Adrenal gland (tissue), 12 donors: Measurements from ENCODE around the gene SYNDIG1. TPM values are rescaled to one million over a fixed set of nuclear protein-coding genes. Genes with fewer than 3 reads are reported as not detected.

ENCODE experiments used
- DNase-seq, 7 donors: peaks; one replicate each; pipeline ENCODE4 v3.0.0-alpha.2; 2019 to 2020
- H3K27ac ChIP-seq, 5 donors: fragments of 200-600 bp; sonication (generic) in 4 of 5; 1 replicate in 3 of 5; 2 replicates in 2 of 5; pipeline versions ENCODE4 v1.5.1 to v1.8.0; 2016 to 2020; ENCODE audit warnings: mild to moderate bottlenecking in 1 of 5
- H3K27me3 ChIP-seq: fragments of 200-600 bp; 2 replicates; pipeline ENCODE4 v1.8.0; 2021
- H3K36me3 ChIP-seq, 2 donors: fragments of 200-600 bp; replicated peaks in 1 of 2; 1 replicate in 1 of 2; 2 replicates in 1 of 2; pipeline versions ENCODE4 v1.5.1 to v1.8.0; 2018 to 2022
- H3K4me1 ChIP-seq, 2 donors: fragments of 200-600 bp; replicated peaks in 1 of 2; 1 replicate in 1 of 2; 2 replicates in 1 of 2; pipeline versions ENCODE4 v1.5.1 to v1.8.0; 2018 to 2021
- H3K4me3 ChIP-seq, 4 donors: fragments of 200-600 bp; sonication (generic) in 3 of 4; one replicate each; pipeline ENCODE4 v1.5.1; 2016 to 2018
- H3K9me3 ChIP-seq, 3 donors: fragments of 200-600 bp; sonication (generic) in 1 of 3; replicated peaks in 1 of 3; 1 replicate in 2 of 3; 2 replicates in 1 of 3; pipeline versions ENCODE4 v1.5.1 to v1.8.0; 2016 to 2021
- POLR2A ChIP-seq, 2 donors: fragments of 450-650 bp; IDR thresholded peaks; one replicate each; pipeline ENCODE4 v1.6.1; 2017; ENCODE audit warnings: antibody characterized with exemption in 2 of 2, mild to moderate bottlenecking in 2 of 2, moderate library complexity in 1 of 2
- WGBS, 4 donors: extraction: QIAGEN DNeasy Blood & Tissue Kit in 2 of 4; methylation state at CpG; one replicate each; pipeline versions ENCODE4 v1.1.5 to v1.1.7; 2013 to 2017; 5-methylcytosine and 5-hydroxymethylcytosine counted together
- intact Hi-C, 2 donors: fragments of 100-400 bp; cut with DNase I; formaldehyde crosslinking; loops; one replicate each; pipeline versions ENCODE4 v1.14.1 to v1.15.0; 2022 to 2023
- polyA plus RNA-seq, 3 donors: library from polyadenylated mRNA; stranded (reverse); fragments of 200-250 nt in 2 of 3; fragments of 350-450 nt in 1 of 3; fragmentation: Illumina TruSeq in 1 of 3; extraction: RNeasy Lipid Tissue Mini Kit (QIAGEN cat#74804) in 1 of 3; gene quantifications; one replicate each; pipeline ENCODE4 v1.2.3, GENCODE V29; 2013 to 2014
- total RNA-seq, 9 donors: library from RNA; depleted of rRNA in 4 of 9; stranded (reverse); fragments of >200 nt in 4 of 9; fragments of 120-200 nt in 1 of 9; fragmentation: NEBNext Ultra II Directional in 1 of 9; extraction: Animal tissue kit (Norgen Biotek cat#: 25700) in 1 of 9; gene quantifications; one replicate each; pipeline versions ENCODE4 v1.1.0 to v1.2.4, GENCODE V29; 2013 to 2023
- TF ChIP-seq, protein P1 (sequence below), 6 experiments: fragments of 450-650 bp in 4 of 6; fragments of 200-600 bp in 2 of 6; sonication (generic) in 1 of 6; IDR thresholded peaks; 1 replicate in 5 of 6; 2 replicates in 1 of 6; pipeline versions ENCODE4 v1.5.1 to v1.8.0; 2016 to 2021; ENCODE audit warnings: antibody characterized with exemption in 6 of 6, mild to moderate bottlenecking in 2 of 6, moderate library complexity in 1 of 6
- donor health status: healthy with polysubstance abuse.
- donor health status: Bipolar disorder and iron deficiency.
- donor health status: DM: yes; HTN: yes; CAD: no.
- donor health status: DM: no; HTN: no; CAD: no.
- donor health status: DM: no; HTN: no; CAD: no.
- donor health status: DM: yes; HTN: yes; CAD: no.

SYNDIG1 gene
- total and polyA plus RNA-seq, 12 donors, result 0.26 to 3.6 (median 0.76) TPM

DNA sequence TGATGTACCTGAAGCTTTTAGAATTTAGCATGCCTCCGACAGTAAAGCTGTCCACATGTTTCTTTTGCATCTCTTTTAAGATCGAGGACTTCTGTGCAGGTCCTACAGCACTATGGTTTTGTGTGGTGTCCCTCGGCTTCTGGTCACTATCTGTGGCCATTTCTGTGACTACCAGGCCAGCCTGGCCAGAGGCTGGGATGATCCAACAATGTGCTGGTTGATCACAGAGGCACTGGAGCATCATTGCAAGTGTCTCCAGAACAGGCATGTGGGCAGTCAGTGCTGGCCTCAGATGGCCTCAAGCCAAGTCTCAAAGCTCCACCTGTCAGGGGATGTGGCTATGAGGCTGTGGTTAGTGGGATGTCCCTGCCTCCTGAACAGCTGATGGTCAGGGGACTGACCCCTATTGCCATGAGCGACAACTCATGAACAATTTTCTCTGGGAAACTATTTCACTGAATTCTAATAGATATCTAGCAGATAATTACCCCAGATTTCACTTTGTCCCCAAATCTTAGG lies 136.6 kb downstream of the SYNDIG1 start:
- no peak for DNase-seq
- Histone ChIP-seq H3K36me3 (no peaks in the 10 kb centered on the region), H3K27me3 (no peaks in the 10 kb centered on the region), H3K27ac (no peak overlapping the region), H3K4me3 (no peak overlapping the region), H3K9me3 (no peaks in the 10 kb centered on the region), H3K4me1 (no peaks in the 10 kb centered on the region)
- intact Hi-C loops, result no loop called here
- TF ChIP-seq, protein P1, sequence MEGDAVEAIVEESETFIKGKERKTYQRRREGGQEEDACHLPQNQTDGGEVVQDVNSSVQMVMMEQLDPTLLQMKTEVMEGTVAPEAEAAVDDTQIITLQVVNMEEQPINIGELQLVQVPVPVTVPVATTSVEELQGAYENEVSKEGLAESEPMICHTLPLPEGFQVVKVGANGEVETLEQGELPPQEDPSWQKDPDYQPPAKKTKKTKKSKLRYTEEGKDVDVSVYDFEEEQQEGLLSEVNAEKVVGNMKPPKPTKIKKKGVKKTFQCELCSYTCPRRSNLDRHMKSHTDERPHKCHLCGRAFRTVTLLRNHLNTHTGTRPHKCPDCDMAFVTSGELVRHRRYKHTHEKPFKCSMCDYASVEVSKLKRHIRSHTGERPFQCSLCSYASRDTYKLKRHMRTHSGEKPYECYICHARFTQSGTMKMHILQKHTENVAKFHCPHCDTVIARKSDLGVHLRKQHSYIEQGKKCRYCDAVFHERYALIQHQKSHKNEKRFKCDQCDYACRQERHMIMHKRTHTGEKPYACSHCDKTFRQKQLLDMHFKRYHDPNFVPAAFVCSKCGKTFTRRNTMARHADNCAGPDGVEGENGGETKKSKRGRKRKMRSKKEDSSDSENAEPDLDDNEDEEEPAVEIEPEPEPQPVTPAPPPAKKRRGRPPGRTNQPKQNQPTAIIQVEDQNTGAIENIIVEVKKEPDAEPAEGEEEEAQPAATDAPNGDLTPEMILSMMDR (IDR thresholded peaks at IDR 0.05), result no peak
- TF ChIP-seq POLR2A (IDR thresholded peaks at IDR 0.05), result no peak
- WGBS, 4 donors, result 75 to 83% (median 76%) methylated on average over 4 of the region's 4 CpGs

DNA sequence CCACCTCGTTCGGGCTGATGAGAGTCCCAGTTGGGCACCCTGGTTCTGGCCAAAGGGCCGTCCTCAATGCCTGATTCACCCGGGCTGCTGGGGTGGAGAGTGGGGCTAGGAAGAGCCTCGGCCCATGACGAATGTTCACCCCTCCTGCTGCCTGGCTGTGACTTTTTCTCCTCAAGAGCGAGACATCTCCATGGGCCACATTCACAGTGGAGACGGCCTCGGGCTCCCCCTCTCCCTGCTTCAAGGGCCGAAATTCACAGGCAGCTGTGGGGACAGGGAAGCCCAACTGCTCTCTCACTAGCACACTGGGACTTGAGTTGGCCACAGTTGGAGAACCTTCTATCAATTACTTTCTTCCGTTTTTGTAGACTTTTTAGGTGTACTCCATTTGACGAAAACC lies 138.0 kb downstream of the SYNDIG1 start:
- no peak for DNase-seq
- no peak for TF ChIP-seq POLR2A (IDR thresholded peaks at IDR 0.05)
- TF ChIP-seq, protein P1 (IDR thresholded peaks at IDR 0.05), result no peak
- no peaks in the 10 kb centered on the region for H3K4me1 ChIP-seq
- WGBS, 4 donors, result 76 to 88% (median 79%) methylated on average over 12 of the region's 12 CpGs
- no peak overlapping the region for H3K4me3 ChIP-seq
- H3K27me3 ChIP-seq, result no peaks in the 10 kb centered on the region
- no peak overlapping the region for H3K27ac ChIP-seq
- no peaks in the 10 kb centered on the region for H3K36me3 ChIP-seq
- no peaks in the 10 kb centered on the region for H3K9me3 ChIP-seq
- intact Hi-C loops, result no loop called here

DNA sequence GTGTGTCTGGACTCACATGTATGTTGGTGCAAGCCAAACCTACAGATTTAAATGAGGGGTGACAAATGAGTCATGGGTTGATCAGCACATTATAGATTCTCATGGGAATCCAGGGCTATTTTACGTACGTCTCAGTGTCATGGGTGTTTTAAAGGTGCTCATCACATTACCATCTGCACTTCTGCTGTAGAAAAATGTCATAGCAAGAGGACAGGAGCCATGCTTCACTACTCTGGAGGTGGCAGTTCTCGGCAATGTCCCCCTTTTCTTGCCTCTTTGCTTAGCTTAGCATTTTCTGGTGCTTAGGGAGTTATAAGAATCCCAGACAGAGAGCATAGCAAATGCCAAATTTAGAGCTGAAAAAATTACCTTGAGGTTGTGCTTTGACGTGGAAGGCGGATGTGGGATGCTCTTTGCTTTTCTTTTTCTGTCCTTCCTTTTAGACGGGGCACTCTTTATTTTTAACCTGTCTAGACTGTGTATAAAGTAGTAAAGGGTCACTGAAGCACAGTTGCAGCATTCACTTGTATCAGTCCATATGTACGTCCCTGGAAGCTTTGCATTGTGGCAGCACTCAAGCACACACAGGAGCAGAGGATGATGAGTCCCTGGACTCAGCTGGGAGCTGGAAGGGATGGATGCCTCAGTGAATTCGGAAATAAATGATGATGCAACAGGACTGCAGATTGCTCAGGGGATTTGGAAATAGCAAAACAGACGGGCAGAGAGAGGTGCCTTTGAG lies 139.7 kb downstream of the SYNDIG1 start:
- Histone ChIP-seq H3K4me1 (no peaks in the 10 kb centered on the region), H3K27me3 (no peaks in the 10 kb centered on the region), H3K27ac (no peak overlapping the region), H3K9me3 (no peaks in the 10 kb centered on the region), H3K36me3 (no peaks in the 10 kb centered on the region), H3K4me3 (no peak overlapping the region)
- TF ChIP-seq, protein P1 (IDR thresholded peaks at IDR 0.05), result no peak
- no peak for TF ChIP-seq POLR2A (IDR thresholded peaks at IDR 0.05)
- intact Hi-C loops, result no loop called here
- DNase-seq, result no peak
- WGBS, 4 donors, result 56 to 73% (median 64%) methylated on average over 9 of the region's 9 CpGs

DNA sequence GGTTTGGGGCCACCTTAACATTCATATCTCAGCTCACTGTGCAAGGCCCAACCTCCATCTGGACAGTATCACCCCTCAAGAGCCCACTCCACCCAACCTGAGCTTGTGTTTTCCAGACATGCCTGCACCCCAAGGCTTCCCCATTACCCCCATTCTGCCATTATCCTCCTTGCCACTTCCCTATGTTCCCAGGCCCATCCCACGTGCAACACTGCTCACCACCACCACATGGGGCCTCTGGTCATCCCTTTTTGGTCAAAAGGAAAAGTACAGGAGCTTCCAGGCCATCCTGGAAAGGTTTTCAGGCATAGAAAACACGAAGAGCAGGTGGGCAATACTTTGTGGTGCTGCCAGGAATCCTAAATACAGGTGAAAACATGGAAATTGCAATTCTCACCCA lies 140.3 kb downstream of the SYNDIG1 start:
- TF ChIP-seq POLR2A (IDR thresholded peaks at IDR 0.05), result no peak
- TF ChIP-seq, protein P1 (IDR thresholded peaks at IDR 0.05), result no peak
- no peaks in the 10 kb centered on the region for H3K27me3 ChIP-seq
- no peaks in the 10 kb centered on the region for H3K4me1 ChIP-seq
- no peaks in the 10 kb centered on the region for H3K36me3 ChIP-seq
- no peak overlapping the region for H3K27ac ChIP-seq
- H3K9me3 ChIP-seq, result no peaks in the 10 kb centered on the region
- WGBS, 4 donors, result 26 to 64% (median 45%) methylated on average over 2 of the region's 2 CpGs
- DNase-seq, result no peak
- intact Hi-C loops, result loop anchor here in 1 of 2 donors (10.0 kb wide), 1 partner anchor 55 kb away; no protein-coding TSS in a partner anchor
- no peak overlapping the region for H3K4me3 ChIP-seq
